Activated naive CD4-positive, alpha-beta T cell (primary cell): ENCODE measurements around the gene BICC1.

Experiments used
- DNase-seq, 4 experiments: peaks; one replicate each; lab custom pipeline; 2025; lab: John Stamatoyannopoulos, UW

Gene BICC1

DNA sequence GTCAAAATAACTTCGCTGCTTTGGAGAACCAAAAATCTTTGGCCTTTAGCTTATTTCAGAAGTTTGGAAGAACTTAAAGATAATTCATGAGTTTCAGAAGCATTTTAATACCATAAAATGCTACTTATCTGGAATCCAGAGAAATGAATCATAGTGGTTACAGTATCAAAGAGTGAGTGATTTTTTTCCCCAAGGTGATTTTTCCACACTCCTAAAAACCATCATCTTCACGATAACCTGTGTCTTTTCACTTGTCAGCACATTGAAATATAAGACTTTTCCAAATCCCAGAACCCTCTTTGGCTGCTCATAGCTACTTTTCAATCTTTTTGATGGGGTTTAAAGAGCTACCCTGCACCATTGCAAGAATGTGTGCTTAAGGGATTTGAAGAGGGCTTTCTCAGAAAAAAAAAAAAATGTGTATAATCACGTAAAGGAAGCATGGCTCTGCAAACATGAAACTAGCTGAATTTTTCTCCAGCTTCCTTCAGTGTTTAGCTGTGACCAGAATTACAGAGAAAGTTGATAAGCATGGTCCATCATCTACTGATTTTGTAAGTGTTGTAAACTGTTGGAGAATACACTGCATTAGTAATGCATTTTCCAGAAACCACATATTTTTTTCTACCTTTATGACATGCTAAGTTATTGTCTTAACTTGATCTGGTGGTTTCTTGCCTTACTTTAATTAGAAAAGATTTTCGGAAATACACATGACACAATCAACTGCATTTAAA, 134.9 kb downstream of the BICC1 start:
- DNase-seq = no peak

GRCh38 chr10:58648131-58648530, 135.5 kb downstream of the BICC1 start:
- DNase-seq = no peak

DNA sequence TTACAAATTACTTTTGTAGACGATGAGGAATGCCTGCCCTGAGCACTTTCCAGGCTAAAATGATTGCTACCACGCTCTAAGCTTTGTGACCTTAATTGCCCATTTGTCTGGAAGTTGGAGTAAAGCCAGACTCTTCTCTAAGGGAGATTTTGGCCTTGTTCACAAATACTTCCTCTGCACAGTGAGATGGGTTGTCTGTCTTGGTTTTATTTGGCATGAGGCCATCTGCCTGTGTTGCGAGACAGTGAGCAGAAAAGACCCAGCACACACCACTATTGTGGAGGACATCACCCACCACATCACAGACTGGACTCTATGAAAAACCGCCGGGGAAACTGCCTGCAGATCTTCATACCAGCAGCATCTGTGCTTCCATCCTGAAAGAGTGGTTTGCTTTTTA, 138.4 kb downstream of the BICC1 start:
- no peak for DNase-seq

GRCh38 chr10:58651742-58652141, 139.1 kb downstream of the BICC1 start:
- DNase-seq = no peak

GRCh38 chr10:58653139-58653538, 140.5 kb downstream of the BICC1 start:
- no peak for DNase-seq

GRCh38 chr10:58660575-58661255, 148.0 kb downstream of the BICC1 start:
- DNase-seq = no peak

- DNase-seq = no peak
Observed at GRCh38 chr10:58661336-58661735, 148.7 kb downstream of the BICC1 start.

DNA sequence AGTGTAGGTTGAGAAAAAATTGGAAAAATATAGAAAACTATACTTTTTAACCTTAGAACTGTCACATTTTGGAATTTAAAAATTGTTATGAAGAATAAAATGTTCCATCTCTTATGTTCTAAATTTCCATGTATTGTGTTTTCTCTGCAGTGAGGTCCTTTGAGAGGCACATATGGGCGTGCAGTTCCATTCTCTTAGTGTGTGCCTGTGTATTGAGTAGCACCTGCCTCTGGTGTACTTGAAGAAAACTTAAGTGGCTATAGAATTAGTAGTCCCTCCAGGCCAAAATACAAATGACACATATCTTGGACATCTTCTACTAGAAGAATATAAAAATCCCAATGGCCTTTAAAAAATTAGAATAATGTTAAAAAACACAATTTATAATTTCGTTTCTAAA, 149.2 kb downstream of the BICC1 start:
- no peak for DNase-seq

- no peak for DNase-seq
Observed at GRCh38 chr10:58662314-58662713, 149.6 kb downstream of the BICC1 start.

- DNase-seq = no peak
Observed at GRCh38 chr10:58665361-58665760, 152.7 kb downstream of the BICC1 start.

DNA sequence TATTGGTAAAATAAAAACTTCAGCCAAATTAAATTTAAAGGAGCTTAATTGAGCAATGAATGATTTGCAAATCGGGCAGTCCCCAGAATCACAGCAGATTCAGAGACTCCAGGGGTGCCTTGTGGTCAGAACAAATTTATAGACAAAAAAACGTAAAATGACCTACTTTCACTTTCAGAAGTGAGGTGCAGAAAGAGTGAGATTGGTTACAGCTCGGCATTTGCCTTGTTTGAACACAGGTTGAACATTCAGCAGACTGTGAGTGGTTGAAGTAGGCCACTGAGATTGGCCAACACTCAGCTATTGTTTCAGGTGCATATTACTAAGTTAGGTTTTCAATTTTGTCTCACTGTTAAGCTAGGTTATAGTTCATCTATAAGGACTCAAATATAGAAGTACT, 153.4 kb downstream of the BICC1 start:
- no peak for DNase-seq

DNA sequence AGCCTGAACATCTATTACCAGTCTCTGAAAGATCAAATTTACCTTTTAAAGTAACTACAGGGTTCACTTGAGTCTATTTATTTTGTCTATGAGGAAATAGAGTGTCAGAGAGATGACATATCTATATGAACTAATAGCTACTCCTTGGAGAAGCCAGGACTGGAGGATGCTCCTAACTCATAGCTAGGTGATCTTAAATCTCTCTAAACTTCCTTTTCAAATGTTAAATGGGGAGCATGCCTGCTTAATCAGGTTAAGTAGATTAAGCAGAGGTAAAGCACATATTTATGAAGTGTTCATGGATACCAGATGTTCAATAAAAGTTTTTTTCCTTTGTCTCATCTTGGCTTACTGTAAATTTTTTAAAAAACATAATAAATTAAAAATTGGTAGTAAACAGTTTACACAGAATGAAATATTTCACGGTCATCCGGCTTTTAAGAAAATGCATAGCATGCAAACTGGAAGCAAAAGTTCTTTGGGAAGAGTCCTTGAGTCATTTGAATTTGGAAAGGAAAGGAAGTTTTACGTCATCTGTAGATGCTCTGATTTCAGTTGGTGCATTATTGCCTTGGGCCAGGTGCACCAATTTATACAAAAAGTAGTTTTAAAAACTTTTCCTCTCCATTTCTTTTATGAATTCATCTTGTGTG, 155.1 kb downstream of the BICC1 start:
- DNase-seq = no peak

DNA sequence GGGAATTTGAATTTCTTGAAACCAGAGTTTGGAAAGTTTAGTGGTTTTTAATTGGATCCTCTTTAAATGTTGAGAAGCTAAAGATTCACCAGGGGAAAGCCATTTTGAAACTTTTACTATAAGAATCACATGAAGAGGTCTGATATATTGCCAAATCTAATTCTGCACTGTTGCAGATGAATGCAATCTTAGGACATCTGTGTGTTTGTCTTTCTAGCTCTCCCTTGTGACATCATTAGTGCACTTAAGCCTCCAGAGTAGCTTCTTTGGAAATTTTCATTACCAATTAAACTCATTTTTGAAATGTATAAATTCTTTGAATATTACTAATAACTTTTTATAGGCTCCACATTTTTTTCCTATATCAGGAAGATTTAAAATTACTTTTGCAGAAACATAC, 160.2 kb downstream of the BICC1 start:
- no peak for DNase-seq

- no peak for DNase-seq
Observed at GRCh38 chr10:58674251-58674650, 161.6 kb downstream of the BICC1 start.

DNA sequence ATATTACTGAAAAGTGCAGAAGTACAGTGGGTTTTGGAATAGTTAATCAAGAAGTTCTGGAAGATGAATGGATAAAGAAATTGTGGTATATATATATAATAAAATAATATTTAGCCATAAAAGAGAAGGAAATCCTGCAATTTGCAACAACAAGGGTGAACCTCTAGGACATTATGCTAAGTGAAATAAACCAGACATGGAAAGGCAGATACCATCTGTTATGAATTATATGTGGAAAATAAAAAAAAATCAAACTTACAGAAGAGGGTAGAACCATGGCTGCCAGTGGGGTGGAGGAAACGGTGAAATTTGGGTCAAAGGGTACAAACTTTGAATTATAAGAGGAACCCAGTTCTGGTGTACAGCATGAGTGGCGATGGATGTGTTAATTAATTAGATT, 162.6 kb downstream of the BICC1 start:
- no peak for DNase-seq

- no peak for DNase-seq
Observed at GRCh38 chr10:58691528-58691927, 178.9 kb downstream of the BICC1 start.

GRCh38 chr10:58693919-58694318, 181.2 kb downstream of the BICC1 start:
- no peak for DNase-seq

DNA sequence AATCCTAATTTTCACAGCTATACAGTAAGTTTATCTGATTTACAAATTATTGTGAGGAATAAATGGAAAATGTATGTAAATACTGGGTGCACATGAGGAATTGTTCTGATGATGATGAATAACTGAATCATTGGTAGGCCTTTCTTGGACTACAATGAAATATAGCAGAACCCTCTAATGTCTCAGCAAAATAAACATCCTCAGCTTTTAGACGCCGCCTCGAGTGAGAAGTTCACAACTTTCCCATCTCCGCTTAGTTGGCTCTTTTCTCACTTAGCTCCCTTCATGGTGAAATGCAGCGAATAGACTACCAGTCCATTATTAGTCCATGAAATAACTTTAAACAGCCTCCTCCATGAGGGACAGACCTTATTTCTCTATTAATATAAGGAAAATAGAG, 182.3 kb downstream of the BICC1 start:
- no peak for DNase-seq

- no peak for DNase-seq
Observed at GRCh38 chr10:58696736-58697135, 184.1 kb downstream of the BICC1 start.

DNA sequence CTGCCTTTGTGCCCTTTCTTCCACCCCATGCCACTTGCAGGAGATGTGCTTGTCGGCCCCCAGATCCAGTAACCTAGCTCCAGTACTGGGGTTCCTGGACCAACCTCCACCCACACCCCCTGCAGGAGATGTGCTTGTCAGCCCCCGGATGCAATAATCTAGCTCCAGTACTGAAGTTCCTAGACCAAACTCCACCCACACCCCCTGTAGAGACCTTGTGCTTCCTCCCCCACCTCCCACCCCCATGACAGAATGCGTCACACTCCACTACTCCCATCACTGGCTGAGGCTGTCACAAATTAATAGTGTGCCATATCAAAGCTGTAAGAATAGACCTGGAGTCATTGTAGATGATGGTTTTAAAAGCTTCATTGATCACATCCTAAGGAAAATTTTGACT, 185.0 kb downstream of the BICC1 start:
- no peak for DNase-seq

GRCh38 chr10:58698777-58699356, 186.2 kb downstream of the BICC1 start:
- DNase-seq = no peak

GRCh38 chr10:58700591-58700990, 187.9 kb downstream of the BICC1 start:
- no peak for DNase-seq
